Neural progenitor cell (in vitro differentiated cells): ENCODE measurements around the gene ACOX3.

Experiments used
- EZH2 ChIP-seq: fragments of 200-600 bp; sonication (generic); IDR thresholded peaks from 2 replicates; pipeline ENCODE4 v1.6.1; 2017; ENCODE audit warnings: antibody characterized with exemption, mild to moderate bottlenecking, moderate library complexity
- TF ChIP-seq, protein P1 (sequence below): fragments of 200-600 bp; sonication (generic); IDR thresholded peaks from 2 replicates; pipeline ENCODE4 v1.5.1; 2017; ENCODE audit warnings: antibody characterized with exemption, mild to moderate bottlenecking

DNA sequence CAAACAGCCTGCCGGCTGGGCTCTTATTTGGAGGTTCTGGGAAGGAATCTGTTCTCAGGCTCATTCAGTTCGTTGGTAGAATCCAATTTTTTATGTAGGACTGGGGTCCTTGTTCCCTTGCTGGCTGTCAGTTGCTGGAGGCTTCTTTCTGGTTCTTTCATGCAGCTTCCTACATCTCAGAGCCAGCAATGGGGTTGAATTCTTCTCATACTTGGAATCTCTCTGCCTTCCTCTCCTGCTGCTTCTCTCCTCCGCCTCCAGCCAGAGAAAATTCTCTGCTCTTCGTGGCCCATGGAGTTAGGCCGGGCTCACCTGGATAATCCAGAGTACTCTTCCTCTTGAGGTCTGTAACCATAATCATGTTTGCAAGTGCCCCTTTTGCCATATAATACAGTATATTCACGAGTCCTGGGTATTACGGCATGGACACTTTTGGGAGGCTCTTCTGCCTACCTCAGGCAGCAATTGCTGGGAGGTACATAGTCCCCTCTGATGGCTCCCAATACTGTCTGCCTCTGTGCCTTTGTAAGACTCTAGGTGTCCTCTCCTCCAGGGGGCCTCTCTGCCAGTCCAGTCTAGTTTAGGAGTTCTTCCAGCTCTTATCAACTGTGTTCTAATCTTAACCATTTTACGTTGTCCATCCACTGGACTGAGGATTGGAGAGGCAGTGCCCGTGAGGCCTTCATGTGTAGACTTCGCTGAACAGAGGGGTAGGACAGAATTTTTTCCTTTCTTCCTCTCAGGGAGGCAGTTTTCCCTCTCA is 2.3 kb upstream of the ACOX3 start:
- TF ChIP-seq, protein P1, sequence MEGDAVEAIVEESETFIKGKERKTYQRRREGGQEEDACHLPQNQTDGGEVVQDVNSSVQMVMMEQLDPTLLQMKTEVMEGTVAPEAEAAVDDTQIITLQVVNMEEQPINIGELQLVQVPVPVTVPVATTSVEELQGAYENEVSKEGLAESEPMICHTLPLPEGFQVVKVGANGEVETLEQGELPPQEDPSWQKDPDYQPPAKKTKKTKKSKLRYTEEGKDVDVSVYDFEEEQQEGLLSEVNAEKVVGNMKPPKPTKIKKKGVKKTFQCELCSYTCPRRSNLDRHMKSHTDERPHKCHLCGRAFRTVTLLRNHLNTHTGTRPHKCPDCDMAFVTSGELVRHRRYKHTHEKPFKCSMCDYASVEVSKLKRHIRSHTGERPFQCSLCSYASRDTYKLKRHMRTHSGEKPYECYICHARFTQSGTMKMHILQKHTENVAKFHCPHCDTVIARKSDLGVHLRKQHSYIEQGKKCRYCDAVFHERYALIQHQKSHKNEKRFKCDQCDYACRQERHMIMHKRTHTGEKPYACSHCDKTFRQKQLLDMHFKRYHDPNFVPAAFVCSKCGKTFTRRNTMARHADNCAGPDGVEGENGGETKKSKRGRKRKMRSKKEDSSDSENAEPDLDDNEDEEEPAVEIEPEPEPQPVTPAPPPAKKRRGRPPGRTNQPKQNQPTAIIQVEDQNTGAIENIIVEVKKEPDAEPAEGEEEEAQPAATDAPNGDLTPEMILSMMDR, result no peak
- no peak for TF ChIP-seq EZH2
